DND-41 (cell line): ENCODE results near the gene ADTRP.

Experiments used
- ATAC-seq: fragments of 200-7000 bp; cut with Tn5 transposase; 3 replicates; pipeline ENCODE4 v1.9.1; 2021; ENCODE audit warnings: low read depth; ENCODE audit not compliant: insufficient read depth
- DNase-seq: peaks from one replicate; pipeline ENCODE4 v3.0.0-alpha.2; 2020
- H2AFZ ChIP-seq: 2 replicates; pipeline ENCODE4 v1.6.0; 2012; ENCODE audit warnings: low read depth, low read length
- H3K27ac ChIP-seq: 2 replicates; pipeline ENCODE4 v1.5.1; 2012; ENCODE audit warnings: low read length, inconsistent platforms
- H3K27me3 ChIP-seq: fragments of 200-600 bp; sonication (generic); 2 replicates; pipeline ENCODE4 v1.6.0; 2012; ENCODE audit warnings: low read length, mild to moderate bottlenecking, inconsistent platforms; ENCODE audit not compliant: insufficient read depth, poor library complexity
- H3K36me3 ChIP-seq: 2 replicates; pipeline ENCODE4 v1.5.1; 2012; ENCODE audit warnings: low read length, inconsistent platforms; ENCODE audit not compliant: insufficient read depth
- H3K4me1 ChIP-seq: 2 replicates; pipeline ENCODE4 v1.5.1; 2012; ENCODE audit warnings: mild to moderate bottlenecking, low read length; ENCODE audit not compliant: insufficient read depth
- H3K4me2 ChIP-seq: 2 replicates; pipeline ENCODE4 v1.6.0; 2012; ENCODE audit warnings: mild to moderate bottlenecking, moderate library complexity, low read length, inconsistent platforms; ENCODE audit not compliant: insufficient read depth
- H3K4me3 ChIP-seq, 2 experiments: fragments of 200-600 bp in 1 of 2; shearing (Covaris generic) in 1 of 2; 2 replicates each; pipeline ENCODE4 v1.5.1; 2012 to 2016; ENCODE audit warnings: inconsistent platforms in 2 of 2, low read length in 2 of 2, mild to moderate bottlenecking in 2 of 2, low read depth in 1 of 2, moderate library complexity in 1 of 2
- H3K79me2 ChIP-seq: 2 replicates; pipeline ENCODE4 v1.6.0; 2012; ENCODE audit warnings: low read length, inconsistent platforms; ENCODE audit not compliant: insufficient read depth
- H3K9ac ChIP-seq: 2 replicates; pipeline ENCODE4 v1.6.0; 2012; ENCODE audit warnings: low read depth, mild to moderate bottlenecking, inconsistent platforms, low read length, moderate library complexity
- H3K9me3 ChIP-seq: 2 replicates; pipeline ENCODE4 v1.5.1; 2012; ENCODE audit warnings: low read length, moderate library complexity, mild to moderate bottlenecking, inconsistent platforms; ENCODE audit not compliant: insufficient read depth, severe bottlenecking
- H4K20me1 ChIP-seq: 2 replicates; pipeline ENCODE4 v1.6.0; 2012; ENCODE audit warnings: low read length; ENCODE audit not compliant: insufficient read depth
- CTCF ChIP-seq: IDR thresholded peaks from 2 replicates; pipeline ENCODE4 v1.5.1; 2012; ENCODE audit warnings: borderline replicate concordance, low read length, moderate library complexity, mild to moderate bottlenecking; ENCODE audit not compliant: poor library complexity, severe bottlenecking; ENCODE audit errors: extremely low read depth
- EZH2 ChIP-seq: IDR thresholded peaks from 3 replicates; pipeline ENCODE4 v1.6.1; 2012; ENCODE audit warnings: borderline replicate concordance, low read depth, mild to moderate bottlenecking, moderate library complexity, low read length, inconsistent platforms; ENCODE audit not compliant: severe bottlenecking

ADTRP gene

GRCh38 chr6:11714116-11714797 is 64.3 kb downstream of the ADTRP start:
- no peaks in the 10 kb centered on the region for H3K36me3 ChIP-seq
- H3K79me2 ChIP-seq, result no peaks in the 10 kb centered on the region
- no peak overlapping the region for H3K27ac ChIP-seq
- H4K20me1 ChIP-seq, result no peaks in the 10 kb centered on the region
- H3K4me2 ChIP-seq, result peak overlapping the region; percentile 14; the same call in 1 of the 2 replicates
- ATAC-seq (no peak), DNase-seq (no peak)
- TF ChIP-seq CTCF (no peak), EZH2 (no peak)
- peaks cover 12% of the 10 kb centered on the region for H3K4me1 ChIP-seq
- no peak overlapping the region for H3K9ac ChIP-seq
- no peak overlapping the region for H3K4me3 ChIP-seq
- no peak overlapping the region for H2AFZ ChIP-seq
- H3K9me3 ChIP-seq, result no peaks in the 10 kb centered on the region
- no peaks in the 10 kb centered on the region for H3K27me3 ChIP-seq

DNA sequence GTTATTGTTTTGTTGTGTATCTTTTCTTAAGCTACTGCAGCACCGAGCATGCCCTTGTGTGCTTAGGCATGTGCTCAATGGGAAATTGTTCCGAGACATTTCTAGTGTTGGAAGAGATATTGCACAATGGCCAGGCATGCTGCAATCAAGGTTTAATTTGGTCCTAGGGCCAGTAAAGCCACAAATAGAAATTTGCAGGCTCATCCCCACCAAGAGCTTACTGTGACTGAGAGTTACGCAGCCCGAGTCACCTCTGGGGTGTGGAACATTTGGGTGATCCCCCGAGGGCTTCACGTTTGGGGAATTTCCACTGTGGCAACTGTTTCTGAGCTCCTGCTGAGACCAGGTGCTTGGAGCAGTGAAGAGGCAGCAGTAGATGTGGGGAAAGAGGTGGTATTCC is 65.8 kb downstream of the ADTRP start:
- Histone ChIP-seq H2AFZ (no peak overlapping the region), H3K9me3 (no peaks in the 10 kb centered on the region), H3K9ac (no peak overlapping the region), H3K27me3 (no peaks in the 10 kb centered on the region), H3K36me3 (no peaks in the 10 kb centered on the region), H3K27ac (no peak overlapping the region), H4K20me1 (no peaks in the 10 kb centered on the region), H3K4me2 (no peak overlapping the region), H3K4me1 (peaks cover 12% of the 10 kb centered on the region), H3K79me2 (no peaks in the 10 kb centered on the region), H3K4me3 (no peak overlapping the region)
- no peak for TF ChIP-seq EZH2
- no peak for TF ChIP-seq CTCF
- no peak for ATAC-seq
- DNase-seq, result no peak

DNA sequence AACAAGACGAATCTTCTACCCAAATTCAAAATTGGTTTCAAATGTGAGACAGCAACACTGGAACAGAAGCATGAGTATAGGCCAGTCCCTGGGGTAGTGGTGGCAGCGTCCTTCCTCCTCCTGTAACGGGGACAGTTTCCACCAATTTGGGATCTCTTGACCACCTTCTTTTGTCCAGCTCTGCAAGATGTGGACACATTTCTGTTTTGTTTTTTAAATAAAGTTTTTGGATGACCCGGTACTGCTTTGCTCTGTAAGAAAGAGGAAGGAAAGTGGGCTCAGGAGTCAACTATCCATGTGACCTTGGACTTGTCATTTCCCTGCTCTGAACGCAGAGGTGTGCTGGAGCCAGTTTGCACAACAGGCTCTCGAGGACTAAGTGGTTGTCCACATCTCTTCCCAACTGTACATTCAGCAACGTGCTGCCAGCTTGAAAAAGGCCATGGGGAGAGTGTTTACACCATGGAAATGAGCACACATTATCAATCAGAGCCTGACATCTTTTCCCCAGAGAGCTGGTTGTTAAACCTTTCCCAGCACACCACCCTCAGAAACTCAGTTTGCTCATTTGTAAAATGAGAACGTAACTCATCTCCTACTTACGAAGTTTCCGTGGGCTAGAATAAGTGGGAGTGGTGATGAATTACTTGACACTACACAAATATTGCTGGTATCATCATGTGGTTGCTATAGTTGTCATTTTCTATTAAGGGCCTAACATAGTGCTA is 66.5 kb downstream of the ADTRP start:
- H3K9me3 ChIP-seq, result no peaks in the 10 kb centered on the region
- no peak overlapping the region for H3K4me2 ChIP-seq
- no peaks in the 10 kb centered on the region for H3K27me3 ChIP-seq
- no peak for ATAC-seq
- H3K27ac ChIP-seq, result no peak overlapping the region
- TF ChIP-seq EZH2 (no peak), CTCF (no peak)
- no peaks in the 10 kb centered on the region for H3K36me3 ChIP-seq
- no peak overlapping the region for H3K4me3 ChIP-seq
- no peaks in the 10 kb centered on the region for H3K79me2 ChIP-seq
- H2AFZ ChIP-seq, result no peak overlapping the region
- H4K20me1 ChIP-seq, result no peaks in the 10 kb centered on the region
- H3K9ac ChIP-seq, result no peak overlapping the region
- no peak for DNase-seq
- peaks cover 12% of the 10 kb centered on the region for H3K4me1 ChIP-seq
